ENCODE measurements around the gene CHEK1. TPM values are rescaled to one million over a fixed set of nuclear protein-coding genes. Genes with fewer than 3 reads are reported as not detected.

CHEK1 gene
- total RNA-seq, 1 donor from 2014 or later, result 1.6 TPM

GRCh38 chr11:125680747-125681146 lies 55.8 kb downstream of the CHEK1 start, which contains the start of gene ACRV1:
Gene ACRV1 (minus strand): TSS chr11:125680847. CDS start chr11:125680780, 67 bp downstream.
- Histone ChIP-seq H3K27me3 (ENCODE audit: low read depth) (no peaks in the 10 kb centered on the region), H3K9me3 (replicated peaks) (no peaks in the 10 kb centered on the region), H3K4me1 (no peaks in the 10 kb centered on the region), H3K27ac (replicated peaks) (no peak within 1 kb of the TSS), H3K4me3 (no peak within 1 kb of the TSS), H3K36me3 (no peaks in the 10 kb centered on the region)
- no peak for DNase-seq
- TF ChIP-seq CTCF (IDR thresholded peaks at IDR 0.05; ENCODE audit: borderline replicate concordance), result no peak
- intact Hi-C loops (cut with micrococcal nuclease), result no loop called here

DNA sequence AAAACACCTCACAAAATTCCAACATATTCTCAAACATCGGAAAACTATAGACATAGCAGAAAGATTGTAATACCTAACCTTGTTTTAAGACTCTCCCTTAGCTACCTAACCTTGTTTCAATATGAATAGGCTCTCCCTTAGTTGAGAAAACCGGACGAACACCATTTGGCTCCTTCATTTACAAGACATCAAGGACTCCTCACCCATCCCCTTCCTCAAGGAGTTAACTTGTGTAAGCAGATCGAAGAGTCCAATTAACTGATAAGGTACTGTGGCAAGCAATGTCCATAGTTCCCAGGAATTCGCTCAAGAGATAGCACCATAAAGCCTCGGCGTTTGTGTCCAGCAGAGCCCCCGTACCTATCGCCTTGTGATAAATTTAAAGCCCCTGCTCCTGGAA lies 60.3 kb downstream of the CHEK1 start:
- no peaks in the 10 kb centered on the region for H3K36me3 ChIP-seq
- H3K27ac ChIP-seq (replicated peaks), result no peak overlapping the region
- no peaks in the 10 kb centered on the region for H3K27me3 ChIP-seq (ENCODE audit: low read depth)
- TF ChIP-seq CTCF (IDR thresholded peaks at IDR 0.05; ENCODE audit: borderline replicate concordance), result no peak
- H3K4me1 ChIP-seq, result no peaks in the 10 kb centered on the region
- H3K9me3 ChIP-seq (replicated peaks), result no peaks in the 10 kb centered on the region
- intact Hi-C loops (cut with micrococcal nuclease), result no loop called here
- DNase-seq, result no peak
- no peak overlapping the region for H3K4me3 ChIP-seq

- no peak for TF ChIP-seq CTCF (IDR thresholded peaks at IDR 0.05; ENCODE audit: borderline replicate concordance)
Measured at GRCh38 chr11:125688066-125688465, 63.1 kb downstream of the CHEK1 start.

DNA sequence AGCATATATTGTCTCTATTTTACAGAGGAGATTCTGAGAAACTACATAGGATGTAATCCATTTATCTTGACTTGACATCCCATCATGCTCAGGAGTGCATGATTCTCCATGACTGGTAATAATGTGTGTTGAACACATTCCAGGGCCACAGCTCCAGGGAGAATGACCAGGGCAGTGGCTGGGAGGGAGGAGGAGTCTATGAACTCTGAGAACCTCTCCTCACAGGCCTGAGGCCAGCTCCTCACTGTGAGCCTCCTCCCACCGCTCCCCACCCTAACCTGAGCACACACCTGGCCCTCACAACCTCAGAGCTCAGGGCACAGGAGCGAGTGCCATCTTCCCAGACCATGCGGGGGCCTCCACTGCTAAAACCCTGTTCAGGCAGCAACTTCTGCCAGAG lies 63.7 kb downstream of the CHEK1 start:
- DNase-seq, result no peak
- no peaks in the 10 kb centered on the region for H3K4me1 ChIP-seq
- no peak overlapping the region for H3K27ac ChIP-seq (replicated peaks)
- TF ChIP-seq CTCF (IDR thresholded peaks at IDR 0.05; ENCODE audit: borderline replicate concordance), result no peak
- intact Hi-C loops (cut with micrococcal nuclease), result no loop called here
- no peak overlapping the region for H3K4me3 ChIP-seq
- H3K27me3 ChIP-seq (ENCODE audit: low read depth), result peaks cover 4% of the 10 kb centered on the region
- H3K36me3 ChIP-seq, result no peaks in the 10 kb centered on the region
- H3K9me3 ChIP-seq (replicated peaks), result no peaks in the 10 kb centered on the region

More at GRCh38 chr11:125688066-125688465, 63.1 kb downstream of the CHEK1 start:
- Histone ChIP-seq H3K27ac (replicated peaks) (no peak overlapping the region), H3K36me3 (no peaks in the 10 kb centered on the region), H3K4me1 (no peaks in the 10 kb centered on the region), H3K9me3 (replicated peaks) (no peaks in the 10 kb centered on the region), H3K4me3 (no peak overlapping the region), H3K27me3 (ENCODE audit: low read depth) (peaks cover 3% of the 10 kb centered on the region)
- intact Hi-C loops (cut with micrococcal nuclease), result no loop called here
- no peak for DNase-seq

DNA sequence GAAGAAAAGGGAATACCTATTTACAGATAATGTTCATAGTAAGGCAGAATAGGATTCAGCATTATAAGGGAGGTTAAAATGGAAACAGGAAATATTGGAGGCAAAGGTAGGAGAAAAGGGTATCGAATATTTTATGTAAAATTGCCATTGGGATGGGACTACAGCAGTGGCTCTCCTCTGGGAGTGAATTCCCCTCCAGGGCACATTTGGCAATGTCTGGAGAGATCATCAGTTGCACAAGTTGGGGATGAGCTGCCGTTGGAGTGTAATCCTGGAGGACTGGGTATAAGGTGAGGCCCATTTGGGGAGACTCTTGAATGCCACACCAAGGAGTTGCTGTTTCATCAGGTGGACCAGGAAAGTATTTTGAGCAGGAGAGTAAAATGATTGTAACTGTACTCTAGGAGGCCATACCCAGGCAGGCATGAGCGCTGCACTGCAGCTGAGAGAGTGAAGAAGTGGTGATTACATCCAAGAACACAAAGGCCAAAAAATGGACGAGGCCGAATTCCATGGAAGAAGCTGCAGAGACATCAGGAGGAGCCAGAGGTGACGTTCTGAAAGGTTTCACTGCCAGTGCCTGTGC lies 64.4 kb downstream of the CHEK1 start:
- no peaks in the 10 kb centered on the region for H3K4me1 ChIP-seq
- no peak overlapping the region for H3K4me3 ChIP-seq
- no peaks in the 10 kb centered on the region for H3K9me3 ChIP-seq (replicated peaks)
- intact Hi-C loops (cut with micrococcal nuclease), result no loop called here
- H3K27me3 ChIP-seq (ENCODE audit: low read depth), result peaks cover 4% of the 10 kb centered on the region
- no peaks in the 10 kb centered on the region for H3K36me3 ChIP-seq
- no peak for TF ChIP-seq CTCF (IDR thresholded peaks at IDR 0.05; ENCODE audit: borderline replicate concordance)
- no peak for DNase-seq
- no peak overlapping the region for H3K27ac ChIP-seq (replicated peaks)

All from left ventricle myocardium inferior (tissue), 1 donor.